Central memory CD8-positive, alpha-beta T cell (primary cell): ENCODE measurements around the gene PACRG.

Source experiments
- ATAC-seq: fragments of 150-1000 bp; cut with Tn5 transposase; replicated peaks from 2 replicates; pipeline ENCODE4 v1.10.0; 2022; ENCODE audit warnings: mild to moderate bottlenecking, moderate FRiP score, moderate number of reproducible peaks; ENCODE audit not compliant: poor library complexity, severe bottlenecking; ENCODE audit errors: extremely low read depth
- DNase-seq, 2 donors: peaks; one replicate each; pipeline ENCODE4 v3.0.0; 2021; ENCODE audit warnings: low spot score in 2 of 2
- H3K27ac Mint-ChIP-seq: one replicate; pipeline ENCODE4 v1.8.0; 2022; ENCODE audit warnings: low read depth, mild to moderate bottlenecking, moderate library complexity, mixed read lengths
- H3K27me3 Mint-ChIP-seq: one replicate; pipeline ENCODE4 v1.8.0; 2022; ENCODE audit warnings: mixed read lengths
- H3K36me3 Mint-ChIP-seq: one replicate; pipeline ENCODE4 v1.8.0; 2022; ENCODE audit warnings: mild to moderate bottlenecking, moderate library complexity, mixed read lengths; ENCODE audit not compliant: insufficient read depth
- H3K4me1 Mint-ChIP-seq: one replicate; pipeline ENCODE4 v1.8.0; 2022; ENCODE audit warnings: mixed read lengths
- H3K4me3 Mint-ChIP-seq: one replicate; pipeline ENCODE4 v1.8.0; 2022; ENCODE audit warnings: mild to moderate bottlenecking, moderate library complexity, mixed read lengths
- H3K9me3 Mint-ChIP-seq: one replicate; pipeline ENCODE4 v1.8.0; 2022; ENCODE audit warnings: mixed read lengths

Gene PACRG

DNA sequence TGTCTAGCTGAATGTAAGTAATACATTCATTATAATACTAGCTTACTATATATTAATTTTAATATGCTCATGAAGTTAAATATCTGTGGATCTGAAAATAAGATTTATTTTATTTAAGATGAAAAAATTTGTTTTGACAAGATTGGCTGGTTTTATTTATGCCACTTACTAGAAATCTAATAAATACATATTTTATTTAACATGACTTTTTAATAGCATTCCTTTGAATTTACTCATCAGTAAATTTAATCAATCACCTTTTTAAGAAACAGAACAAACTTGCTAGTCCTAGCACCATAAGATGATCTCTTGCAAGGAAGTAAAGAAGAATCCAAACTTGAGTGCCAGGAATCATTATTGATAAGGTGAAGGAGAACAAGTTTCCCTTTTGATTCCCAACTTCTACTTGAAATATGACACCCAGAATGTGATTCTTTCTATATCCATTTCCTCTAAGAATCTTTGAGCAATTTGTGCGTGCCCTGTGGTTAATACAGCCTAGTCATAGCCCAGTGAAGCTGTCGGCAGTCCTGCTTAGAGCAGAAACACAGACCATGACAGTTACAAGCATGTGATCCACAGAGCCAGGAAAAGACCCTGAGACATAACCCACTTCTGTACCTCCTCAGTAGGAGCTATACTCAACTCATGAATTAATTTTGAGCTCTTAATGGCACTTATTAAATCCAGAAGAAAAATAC, 404.4 kb downstream of the PACRG start:
- ATAC-seq (no peak), DNase-seq (no peak)
- Mint-ChIP-seq H3K36me3 (no peaks in the 10 kb centered on the region), H3K4me3 (no peak overlapping the region), H3K27me3 (peaks cover 3% of the 10 kb centered on the region), H3K9me3 (peaks cover 5% of the 10 kb centered on the region), H3K4me1 (no peaks in the 10 kb centered on the region), H3K27ac (no peak overlapping the region)

GRCh38 chr6:163133017-163133416, 405.2 kb downstream of the PACRG start:
- Mint-ChIP-seq H3K27me3 (peaks cover 9% of the 10 kb centered on the region), H3K9me3 (peaks cover 5% of the 10 kb centered on the region), H3K27ac (no peak overlapping the region), H3K4me1 (no peaks in the 10 kb centered on the region), H3K4me3 (no peak overlapping the region), H3K36me3 (no peaks in the 10 kb centered on the region)
- DNase-seq (no peak), ATAC-seq (no peak)

DNA sequence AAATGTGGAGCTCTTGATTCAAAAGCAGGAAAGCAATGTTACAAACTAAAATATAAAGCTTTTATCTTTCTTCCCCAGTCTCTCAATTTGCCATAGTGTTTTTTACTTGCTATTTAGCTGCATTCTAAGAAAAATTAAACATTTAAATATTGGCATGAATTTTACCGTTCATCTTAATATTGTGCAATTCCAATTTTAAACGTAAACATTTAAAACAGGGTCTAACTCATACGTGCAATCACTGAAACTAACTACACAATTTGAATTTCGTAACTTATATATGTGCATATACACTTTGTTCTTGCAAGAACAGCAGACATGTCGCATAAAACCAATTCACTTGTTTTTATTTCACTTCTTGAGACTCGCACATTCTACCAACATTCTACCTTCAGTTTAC, 405.9 kb downstream of the PACRG start:
- H3K4me3 Mint-ChIP-seq = no peak overlapping the region
- ATAC-seq (no peak), DNase-seq (no peak)
- H3K9me3 Mint-ChIP-seq = peaks cover 5% of the 10 kb centered on the region
- no peaks in the 10 kb centered on the region for H3K4me1 Mint-ChIP-seq
- no peak overlapping the region for H3K27ac Mint-ChIP-seq
- H3K27me3 Mint-ChIP-seq = peaks cover 9% of the 10 kb centered on the region
- H3K36me3 Mint-ChIP-seq = no peaks in the 10 kb centered on the region

- no peak overlapping the region for H3K27ac Mint-ChIP-seq
- H3K9me3 Mint-ChIP-seq = peaks cover 16% of the 10 kb centered on the region
- H3K4me1 Mint-ChIP-seq = no peaks in the 10 kb centered on the region
- no peak for ATAC-seq
- H3K4me3 Mint-ChIP-seq = no peak overlapping the region
- no peaks in the 10 kb centered on the region for H3K36me3 Mint-ChIP-seq
- peaks cover 30% of the 10 kb centered on the region for H3K27me3 Mint-ChIP-seq
- no peak for DNase-seq
These were observed 409.1 kb downstream of the PACRG start for GRCh38 chr6:163136681-163137397.

- Mint-ChIP-seq H3K4me1 (no peaks in the 10 kb centered on the region), H3K27me3 (peaks cover 30% of the 10 kb centered on the region), H3K36me3 (no peaks in the 10 kb centered on the region), H3K4me3 (no peak overlapping the region), H3K9me3 (peaks cover 16% of the 10 kb centered on the region), H3K27ac (no peak overlapping the region)
- ATAC-seq (no peak), DNase-seq (no peak)
These were observed 409.7 kb downstream of the PACRG start for GRCh38 chr6:163137398-163137881.

DNA sequence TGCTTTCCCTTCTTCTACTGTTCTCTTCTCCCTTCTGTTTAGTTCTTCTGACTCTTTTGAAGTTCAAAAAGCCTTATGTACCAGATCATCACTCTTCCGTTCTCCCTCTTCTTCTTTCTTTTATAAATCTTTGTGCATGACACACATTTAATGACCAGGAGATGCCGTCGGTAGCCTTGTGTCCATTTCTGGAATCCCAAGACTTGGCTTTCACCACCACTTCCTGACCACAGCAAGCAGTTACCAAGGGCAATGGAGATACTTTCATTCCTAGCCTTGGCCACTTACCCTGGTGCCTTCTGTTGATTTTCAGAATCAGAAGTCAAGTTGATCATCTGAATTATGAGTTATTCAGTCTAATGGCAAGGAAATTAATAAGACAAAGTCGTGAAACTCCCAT, 418.3 kb downstream of the PACRG start:
- DNase-seq = no peak

GRCh38 chr6:163147994-163148393, 420.2 kb downstream of the PACRG start:
- Mint-ChIP-seq H3K4me3 (no peak overlapping the region), H3K9me3 (no peaks in the 10 kb centered on the region), H3K27ac (no peak overlapping the region), H3K27me3 (peaks cover 10% of the 10 kb centered on the region), H3K36me3 (no peaks in the 10 kb centered on the region), H3K4me1 (no peaks in the 10 kb centered on the region)
- no peak for ATAC-seq
- DNase-seq = no peak

More for the DNA sequence above, 418.3 kb downstream of the PACRG start:
- H3K9me3 Mint-ChIP-seq = no peaks in the 10 kb centered on the region
- H3K27me3 Mint-ChIP-seq = no peaks in the 10 kb centered on the region
- H3K27ac Mint-ChIP-seq = no peak overlapping the region
- H3K36me3 Mint-ChIP-seq = no peaks in the 10 kb centered on the region
- no peak for ATAC-seq
- H3K4me1 Mint-ChIP-seq = no peaks in the 10 kb centered on the region
- H3K4me3 Mint-ChIP-seq = no peak overlapping the region

GRCh38 chr6:163148451-163149278, 420.9 kb downstream of the PACRG start:
- no peak for ATAC-seq
- Mint-ChIP-seq H3K27ac (no peak overlapping the region), H3K27me3 (peaks cover 17% of the 10 kb centered on the region), H3K36me3 (no peaks in the 10 kb centered on the region), H3K4me3 (no peak overlapping the region), H3K9me3 (no peaks in the 10 kb centered on the region), H3K4me1 (no peaks in the 10 kb centered on the region)
- no peak for DNase-seq

- no peaks in the 10 kb centered on the region for H3K9me3 Mint-ChIP-seq
- ATAC-seq (no peak), DNase-seq (no peak)
- H3K27me3 Mint-ChIP-seq = peaks cover 20% of the 10 kb centered on the region
- no peak overlapping the region for H3K4me3 Mint-ChIP-seq
- no peaks in the 10 kb centered on the region for H3K36me3 Mint-ChIP-seq
- H3K4me1 Mint-ChIP-seq = no peaks in the 10 kb centered on the region
- no peak overlapping the region for H3K27ac Mint-ChIP-seq
These were observed 421.6 kb downstream of the PACRG start for GRCh38 chr6:163149279-163149848.

- H3K36me3 Mint-ChIP-seq = no peaks in the 10 kb centered on the region
- no peak overlapping the region for H3K27ac Mint-ChIP-seq
These were observed 423.4 kb downstream of the PACRG start for GRCh38 chr6:163151212-163151611.

DNA sequence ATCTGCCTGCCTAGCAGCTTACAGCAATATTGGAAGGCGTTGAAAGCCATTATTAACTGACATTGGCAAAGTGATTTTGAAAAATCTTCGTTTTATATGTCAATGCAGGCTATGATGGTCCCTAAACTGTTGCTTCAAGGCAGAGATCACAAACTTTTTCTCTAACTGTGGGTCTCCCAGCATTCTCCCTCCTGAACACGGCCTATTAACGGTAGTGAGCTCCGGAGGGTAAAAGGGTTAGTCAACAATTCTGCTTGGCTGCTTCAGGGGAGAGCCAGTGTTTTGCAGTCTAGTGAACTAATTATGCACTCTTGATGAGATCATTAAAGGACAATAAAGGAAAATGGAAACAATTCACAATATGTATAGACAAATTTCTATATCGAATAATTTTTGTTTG, 424.9 kb downstream of the PACRG start:
- no peaks in the 10 kb centered on the region for H3K4me1 Mint-ChIP-seq
- no peak overlapping the region for H3K27ac Mint-ChIP-seq
- H3K36me3 Mint-ChIP-seq = no peaks in the 10 kb centered on the region
- DNase-seq (no peak), ATAC-seq (no peak)
- no peak overlapping the region for H3K4me3 Mint-ChIP-seq
- H3K9me3 Mint-ChIP-seq = no peaks in the 10 kb centered on the region
- peaks cover 40% of the 10 kb centered on the region for H3K27me3 Mint-ChIP-seq

More at GRCh38 chr6:163151212-163151611, 423.4 kb downstream of the PACRG start:
- DNase-seq (no peak), ATAC-seq (no peak)
- Mint-ChIP-seq H3K27me3 (peaks cover 25% of the 10 kb centered on the region), H3K4me3 (no peak overlapping the region), H3K4me1 (no peaks in the 10 kb centered on the region), H3K9me3 (no peaks in the 10 kb centered on the region)

DNA sequence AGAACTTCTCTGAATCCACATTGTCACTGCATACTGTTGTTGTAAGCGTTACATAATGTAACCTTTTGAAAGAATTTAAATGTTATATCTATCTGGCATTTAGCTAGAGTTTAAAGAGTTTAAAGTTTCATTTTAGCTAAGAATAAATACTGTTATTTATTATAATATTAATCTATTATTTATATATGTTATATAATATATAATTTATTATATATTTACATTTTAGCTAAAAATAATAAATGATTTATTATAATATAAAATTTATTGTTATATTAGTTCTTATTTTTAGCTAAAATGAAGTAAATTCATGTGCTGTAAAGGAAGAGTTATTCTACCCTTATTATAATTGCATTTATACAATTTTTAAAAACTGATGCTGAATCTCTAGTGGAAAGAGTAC, 431.3 kb downstream of the PACRG start:
- ATAC-seq (no peak), DNase-seq (no peak)
- no peak overlapping the region for H3K27ac Mint-ChIP-seq
- H3K4me3 Mint-ChIP-seq = no peak overlapping the region
- H3K36me3 Mint-ChIP-seq = no peaks in the 10 kb centered on the region
- peaks cover 44% of the 10 kb centered on the region for H3K27me3 Mint-ChIP-seq
- no peaks in the 10 kb centered on the region for H3K4me1 Mint-ChIP-seq
- H3K9me3 Mint-ChIP-seq = no peaks in the 10 kb centered on the region
